Measurements from ENCODE around the gene TLR1.
"Not testable (repeated sequence)": the region's sequence is repeated elsewhere in the genome, so short reads cannot be mapped to it uniquely, and the experiment has no call there.

TLR1 gene

DNA sequence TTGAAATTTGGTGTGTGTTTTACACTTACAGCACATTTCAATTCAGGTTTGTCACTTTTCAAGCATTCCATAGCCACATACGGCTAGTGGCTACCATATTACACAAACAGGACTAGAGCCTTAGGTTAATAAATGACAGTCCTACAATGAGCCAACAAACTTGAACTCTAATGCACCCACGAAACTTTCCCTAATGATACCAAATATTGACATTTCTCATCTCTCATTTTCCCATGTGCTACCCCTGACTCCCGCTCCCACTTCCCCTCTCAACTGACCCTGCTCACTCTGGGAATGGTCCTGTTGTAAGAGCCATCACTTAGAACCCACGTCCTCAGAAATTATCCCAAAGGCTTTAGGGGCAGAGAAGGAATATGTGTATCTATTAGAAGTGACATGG is 16.9 kb downstream of the TLR1 start:
- H2AFZ ChIP-seq (ENCODE audit: low read length, unreplicated experiment): no peak overlapping the region
- no peak overlapping the region for H3K27ac ChIP-seq (ENCODE audit: low read depth, low read length)
- no peaks in the 10 kb centered on the region for H3K4me1 ChIP-seq (ENCODE audit: control insufficient read depth, insufficient read depth, low read length, unreplicated experiment)
- no peaks in the 10 kb centered on the region for H3K27me3 ChIP-seq (ENCODE audit: insufficient read depth, low read length)
- H3K36me3 ChIP-seq (ENCODE audit: insufficient read depth, low read length): no peaks in the 10 kb centered on the region
- no peaks in the 10 kb centered on the region for H3K79me2 ChIP-seq (ENCODE audit: control insufficient read depth, insufficient read depth, low read length, unreplicated experiment)
- H3K4me3 ChIP-seq (ENCODE audit: low read depth, low read length): no peak overlapping the region

DNA sequence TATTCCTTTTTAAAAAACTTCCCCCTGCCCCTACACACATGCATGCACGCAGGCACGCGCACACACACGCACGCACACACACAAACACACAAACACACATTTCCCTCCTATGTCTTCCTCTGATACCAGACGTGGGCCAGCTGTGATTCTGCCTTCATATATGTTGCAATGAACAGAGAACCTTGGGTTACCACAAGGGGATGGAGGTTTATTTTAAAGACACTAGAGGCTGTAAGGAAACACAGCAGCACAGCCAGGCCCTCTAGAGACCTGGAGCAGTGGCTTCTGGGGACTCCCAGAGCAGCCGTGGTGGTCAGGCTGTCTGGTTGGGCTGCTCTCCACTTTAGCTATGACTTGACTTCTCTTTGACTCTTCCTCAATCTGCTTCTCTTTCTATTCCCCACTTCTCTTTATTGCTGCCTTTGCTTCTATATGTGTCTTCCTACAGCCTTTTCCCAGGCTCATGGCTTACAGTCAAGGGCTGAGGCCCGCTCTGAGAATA is 18.6 kb downstream of the TLR1 start:
- Histone ChIP-seq H2AFZ (ENCODE audit: low read length, unreplicated experiment) (no peak overlapping the region), H3K27me3 (ENCODE audit: insufficient read depth, low read length) (no peaks in the 10 kb centered on the region), H3K79me2 (ENCODE audit: control insufficient read depth, insufficient read depth, low read length, unreplicated experiment) (no peaks in the 10 kb centered on the region), H3K4me1 (ENCODE audit: control insufficient read depth, insufficient read depth, low read length, unreplicated experiment) (no peaks in the 10 kb centered on the region), H3K36me3 (ENCODE audit: insufficient read depth, low read length) (no peaks in the 10 kb centered on the region), H3K4me3 (ENCODE audit: low read depth, low read length) (no peak overlapping the region), H3K27ac (ENCODE audit: low read depth, low read length) (no peak overlapping the region)

DNA sequence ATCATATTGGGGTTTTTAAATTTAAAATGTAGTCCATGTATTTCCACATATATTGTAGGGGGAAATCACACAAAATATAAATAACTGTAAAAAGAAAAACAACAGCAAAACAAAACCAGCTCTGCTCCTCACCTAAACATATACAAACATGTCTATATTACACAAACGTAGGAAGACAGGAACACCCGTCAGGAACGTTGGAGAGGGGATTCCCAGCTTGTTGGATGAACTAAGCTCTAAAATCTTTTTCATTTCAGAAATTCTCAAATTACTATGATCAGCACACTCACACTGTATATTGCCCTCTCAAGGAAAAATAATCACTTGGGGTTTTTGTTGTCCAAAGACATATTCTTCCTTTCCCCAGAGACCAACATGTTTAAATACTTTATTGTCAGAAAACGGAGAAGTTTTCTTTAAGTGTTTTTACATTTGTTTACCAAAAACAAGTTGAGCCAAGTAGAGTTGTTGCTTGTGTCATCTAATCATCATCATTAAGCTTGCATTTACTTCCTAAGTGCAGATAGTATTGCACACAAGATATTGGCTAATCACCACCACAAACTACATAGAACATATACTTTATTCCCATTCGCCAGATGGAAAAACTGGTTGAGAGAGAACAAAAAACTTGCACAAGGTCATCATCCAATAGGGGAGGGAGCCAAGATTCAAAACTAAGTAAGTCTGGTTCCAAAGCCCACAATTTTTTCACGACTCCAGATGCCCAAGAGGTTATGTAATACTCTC is 19.4 kb downstream of the TLR1 start:
- no peaks in the 10 kb centered on the region for H3K27me3 ChIP-seq (ENCODE audit: insufficient read depth, low read length)
- H3K4me1 ChIP-seq (ENCODE audit: control insufficient read depth, insufficient read depth, low read length, unreplicated experiment): no peaks in the 10 kb centered on the region
- H3K27ac ChIP-seq (ENCODE audit: low read depth, low read length): no peak overlapping the region
- no peaks in the 10 kb centered on the region for H3K36me3 ChIP-seq (ENCODE audit: insufficient read depth, low read length)
- no peak overlapping the region for H2AFZ ChIP-seq (ENCODE audit: low read length, unreplicated experiment)
- no peaks in the 10 kb centered on the region for H3K79me2 ChIP-seq (ENCODE audit: control insufficient read depth, insufficient read depth, low read length, unreplicated experiment)
- H3K4me3 ChIP-seq (ENCODE audit: low read depth, low read length): no peak overlapping the region

DNA sequence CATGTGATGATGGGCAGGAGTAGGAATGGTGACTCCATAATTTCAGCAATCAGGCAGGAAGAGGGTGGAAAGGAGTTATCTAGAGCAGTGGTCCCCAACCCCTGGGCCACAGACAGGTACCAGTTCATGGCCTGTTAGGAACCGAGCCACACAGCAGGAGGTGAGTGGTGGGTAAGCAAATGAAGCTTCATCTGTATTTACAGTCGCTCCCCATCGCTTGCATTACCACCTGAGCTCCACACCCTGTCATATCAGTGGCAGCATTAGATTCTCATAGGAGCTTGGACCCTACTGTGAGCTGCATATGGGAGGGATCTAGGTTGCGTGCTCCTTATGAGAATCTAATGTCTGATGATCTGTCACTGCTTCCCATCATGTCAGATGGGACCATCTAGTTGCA is 20.4 kb downstream of the TLR1 start:
- no peak overlapping the region for H3K4me3 ChIP-seq (ENCODE audit: low read depth, low read length)
- H3K79me2 ChIP-seq (ENCODE audit: control insufficient read depth, insufficient read depth, low read length, unreplicated experiment): no peaks in the 10 kb centered on the region
- no peaks in the 10 kb centered on the region for H3K27me3 ChIP-seq (ENCODE audit: insufficient read depth, low read length)
- no peak overlapping the region for H2AFZ ChIP-seq (ENCODE audit: low read length, unreplicated experiment)
- no peaks in the 10 kb centered on the region for H3K36me3 ChIP-seq (ENCODE audit: insufficient read depth, low read length)
- no peak overlapping the region for H3K27ac ChIP-seq (ENCODE audit: low read depth, low read length)
- H3K4me1 ChIP-seq (ENCODE audit: control insufficient read depth, insufficient read depth, low read length, unreplicated experiment): no peaks in the 10 kb centered on the region

DNA sequence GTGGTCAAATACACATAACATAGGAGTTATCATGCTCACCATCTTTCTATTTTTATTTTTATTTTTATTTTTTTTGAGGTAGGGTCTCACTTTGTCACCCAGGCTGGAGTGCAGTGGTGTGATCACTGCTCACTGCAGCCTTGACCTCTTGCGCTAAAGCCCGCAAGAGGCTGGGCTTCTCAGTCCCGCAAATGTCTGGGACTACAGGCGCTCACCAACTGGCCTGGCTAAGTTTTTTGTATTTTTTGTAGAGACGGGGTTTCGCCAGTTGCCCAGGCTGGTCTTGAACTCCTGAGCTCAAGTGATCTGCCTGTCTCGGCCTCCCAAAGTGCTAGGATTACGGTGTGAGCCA is 21.5 kb downstream of the TLR1 start:
- H2AFZ ChIP-seq (ENCODE audit: low read length, unreplicated experiment): no peak overlapping the region
- H3K36me3 ChIP-seq (ENCODE audit: insufficient read depth, low read length): no peaks in the 10 kb centered on the region
- no peak overlapping the region for H3K27ac ChIP-seq (ENCODE audit: low read depth, low read length)
- no peaks in the 10 kb centered on the region for H3K4me1 ChIP-seq (ENCODE audit: control insufficient read depth, insufficient read depth, low read length, unreplicated experiment)
- H3K79me2 ChIP-seq (ENCODE audit: control insufficient read depth, insufficient read depth, low read length, unreplicated experiment): no peaks in the 10 kb centered on the region
- no peaks in the 10 kb centered on the region for H3K27me3 ChIP-seq (ENCODE audit: insufficient read depth, low read length)
- H3K4me3 ChIP-seq (ENCODE audit: low read depth, low read length): no peak overlapping the region

DNA sequence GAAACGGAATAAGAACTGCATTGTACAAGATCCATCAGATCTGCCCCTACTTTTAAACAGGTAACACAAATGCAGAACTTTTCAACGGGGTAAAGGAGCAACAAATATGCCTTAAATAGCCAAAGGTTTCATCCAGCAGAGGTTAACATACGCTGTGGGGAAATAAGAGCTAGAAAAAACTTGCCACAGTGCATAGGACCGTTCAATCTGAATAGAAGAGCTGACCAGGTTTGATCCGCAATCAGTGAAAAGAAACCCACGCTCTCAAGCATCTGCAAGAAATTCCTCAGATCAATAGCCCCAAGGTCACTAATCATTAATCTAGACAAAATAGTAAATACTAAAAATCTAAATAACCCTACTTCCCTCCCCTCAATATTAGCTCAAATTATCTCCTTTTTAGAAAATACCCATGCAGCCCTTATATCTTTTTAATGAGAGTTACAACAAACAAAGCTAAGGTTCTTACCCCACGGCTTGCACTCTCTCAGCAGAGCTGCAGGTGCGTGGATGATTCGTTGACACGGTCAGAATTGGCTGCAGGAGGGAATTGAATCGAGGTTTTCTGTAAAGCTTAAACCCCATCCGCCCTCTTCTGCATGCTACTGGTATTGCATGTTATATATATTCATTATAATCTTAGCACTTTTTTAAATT is 22.0 kb downstream of the TLR1 start, which contains the start of gene TLR10:
TLR10 (minus strand) TSS at position 539 of the 657 bp plus-strand sequence. CDS start 7,400 bp downstream, outside the sequence.
- Histone ChIP-seq H3K4me1 (ENCODE audit: control insufficient read depth, insufficient read depth, low read length, unreplicated experiment) (no peaks in the 10 kb centered on the region), H2AFZ (ENCODE audit: low read length, unreplicated experiment) (no peak within 1 kb of the TSS)

DNA sequence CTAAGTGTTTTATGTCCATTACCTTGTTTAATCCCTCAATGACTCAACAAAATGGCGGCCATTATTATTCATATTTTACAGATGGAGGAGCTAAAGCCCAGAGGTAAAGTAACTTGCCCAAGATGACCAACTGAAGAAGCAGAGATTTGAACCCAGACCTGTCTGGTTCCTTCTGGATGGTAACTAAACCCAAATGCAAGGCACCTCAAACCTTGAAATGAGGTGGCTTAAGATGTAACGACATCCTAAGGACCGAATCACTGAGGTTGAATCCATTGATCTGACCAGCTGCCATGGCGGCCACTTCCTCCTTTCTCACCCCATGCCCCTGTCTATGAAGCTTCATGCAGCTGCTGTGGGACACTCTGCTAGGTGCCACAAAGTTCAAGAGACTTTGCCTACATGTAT is 22.7 kb downstream of the TLR1 start:
- no peaks in the 10 kb centered on the region for H3K79me2 ChIP-seq (ENCODE audit: control insufficient read depth, insufficient read depth, low read length, unreplicated experiment)
- H3K27me3 ChIP-seq (ENCODE audit: insufficient read depth, low read length): no peaks in the 10 kb centered on the region
- H2AFZ ChIP-seq (ENCODE audit: low read length, unreplicated experiment): no peak overlapping the region
- H3K4me1 ChIP-seq (ENCODE audit: control insufficient read depth, insufficient read depth, low read length, unreplicated experiment): no peaks in the 10 kb centered on the region
- H3K27ac ChIP-seq (ENCODE audit: low read depth, low read length): no peak overlapping the region
- H3K4me3 ChIP-seq (ENCODE audit: low read depth, low read length): no peak overlapping the region
- H3K36me3 ChIP-seq (ENCODE audit: insufficient read depth, low read length): no peaks in the 10 kb centered on the region

More for the DNA sequence above, 22.0 kb downstream of the TLR1 start, which contains the start of gene TLR10:
- no peaks in the 10 kb centered on the region for H3K27me3 ChIP-seq (ENCODE audit: insufficient read depth, low read length)
- H3K36me3 ChIP-seq (ENCODE audit: insufficient read depth, low read length): no peaks in the 10 kb centered on the region
- H3K4me3 ChIP-seq (ENCODE audit: low read depth, low read length): no peak within 1 kb of the TSS
- H3K79me2 ChIP-seq (ENCODE audit: control insufficient read depth, insufficient read depth, low read length, unreplicated experiment): no peaks in the 10 kb centered on the region
- H3K27ac ChIP-seq (ENCODE audit: low read depth, low read length): no peak within 1 kb of the TSS

DNA sequence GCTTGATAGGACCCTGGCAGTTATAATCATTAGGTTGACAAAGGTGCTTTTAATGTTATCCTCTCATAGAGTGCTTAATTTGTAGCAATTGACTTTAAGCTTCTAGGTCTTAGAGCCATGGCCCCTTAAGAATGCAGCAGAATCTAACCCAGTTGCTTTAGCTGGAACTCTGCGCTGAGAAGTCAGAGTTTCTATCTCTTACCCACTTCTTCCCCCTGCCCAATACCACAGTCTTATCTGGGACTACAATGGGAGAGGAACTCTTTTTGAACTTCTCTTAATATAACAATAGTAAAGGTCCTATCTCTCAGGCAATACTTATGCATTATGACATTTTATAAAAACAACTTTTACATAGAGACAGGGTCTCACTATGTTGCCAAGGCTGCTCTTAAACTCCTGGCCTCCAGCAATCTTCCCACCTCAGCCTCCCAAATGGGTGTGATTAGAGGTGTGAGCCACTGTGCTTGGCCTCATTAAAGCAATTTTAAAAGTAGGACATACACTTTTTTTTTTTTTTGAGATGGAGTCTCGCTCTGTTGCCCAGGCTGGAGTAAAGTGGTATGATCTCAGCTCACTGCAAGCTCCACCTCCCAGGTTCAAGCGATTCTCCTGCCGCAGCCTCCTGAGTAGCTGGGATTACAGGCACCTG is 23.6 kb downstream of the TLR1 start:
- H3K4me1 ChIP-seq (ENCODE audit: control insufficient read depth, insufficient read depth, low read length, unreplicated experiment): no peaks in the 10 kb centered on the region
- no peaks in the 10 kb centered on the region for H3K27me3 ChIP-seq (ENCODE audit: insufficient read depth, low read length)
- H3K79me2 ChIP-seq (ENCODE audit: control insufficient read depth, insufficient read depth, low read length, unreplicated experiment): no peaks in the 10 kb centered on the region
- H3K36me3 ChIP-seq (ENCODE audit: insufficient read depth, low read length): no peaks in the 10 kb centered on the region
- H2AFZ ChIP-seq (ENCODE audit: low read length, unreplicated experiment): no peak overlapping the region
- no peak overlapping the region for H3K4me3 ChIP-seq (ENCODE audit: low read depth, low read length)
- no peak overlapping the region for H3K27ac ChIP-seq (ENCODE audit: low read depth, low read length)

DNA sequence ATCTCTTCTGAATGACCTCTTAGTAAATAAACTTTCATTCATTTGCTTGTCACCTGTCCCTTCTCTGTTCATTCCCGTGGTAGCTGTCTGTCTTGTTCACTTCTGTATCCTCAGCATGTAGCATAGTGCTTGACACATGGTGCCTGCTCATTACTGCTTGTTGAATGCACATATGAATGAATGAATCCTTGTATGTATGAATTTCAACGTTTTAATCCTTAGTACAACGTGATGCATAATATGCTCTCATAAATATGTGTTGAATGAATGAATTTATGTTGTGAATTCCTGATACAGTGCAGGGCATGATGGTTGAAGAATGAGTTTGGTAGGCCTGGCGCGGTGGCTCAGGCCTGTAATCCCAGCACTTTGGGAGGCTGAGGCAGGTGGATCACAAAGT is 24.8 kb downstream of the TLR1 start:
- Histone ChIP-seq H2AFZ (ENCODE audit: low read length, unreplicated experiment) (no peak overlapping the region), H3K27ac (ENCODE audit: low read depth, low read length) (no peak overlapping the region), H3K79me2 (ENCODE audit: control insufficient read depth, insufficient read depth, low read length, unreplicated experiment) (no peaks in the 10 kb centered on the region), H3K4me1 (ENCODE audit: control insufficient read depth, insufficient read depth, low read length, unreplicated experiment) (no peaks in the 10 kb centered on the region), H3K36me3 (ENCODE audit: insufficient read depth, low read length) (no peaks in the 10 kb centered on the region), H3K27me3 (ENCODE audit: insufficient read depth, low read length) (no peaks in the 10 kb centered on the region), H3K4me3 (ENCODE audit: low read depth, low read length) (no peak overlapping the region)

DNA sequence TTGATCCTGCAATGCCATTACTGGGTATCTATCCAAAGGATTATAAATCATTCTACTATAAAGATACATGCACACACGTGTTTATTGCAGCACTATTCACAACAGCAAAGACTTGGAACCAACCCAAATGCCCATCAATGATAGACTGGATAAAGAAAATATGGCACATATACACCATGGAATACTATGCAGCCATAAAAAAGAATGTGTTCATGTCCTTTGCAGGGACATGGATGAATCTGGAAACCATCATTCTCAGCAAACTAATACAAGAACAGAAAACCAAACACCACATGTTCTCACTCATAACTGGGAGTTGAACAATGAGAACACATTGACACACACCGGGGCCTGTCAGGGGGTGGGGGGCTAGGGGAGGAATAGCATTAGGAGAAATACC is 26.7 kb downstream of the TLR1 start:
- not testable (repeated sequence) for H3K79me2 ChIP-seq (ENCODE audit: control insufficient read depth, insufficient read depth, low read length, unreplicated experiment); H2AFZ ChIP-seq (ENCODE audit: low read length, unreplicated experiment); H3K4me3 ChIP-seq (ENCODE audit: low read depth, low read length); H3K27me3 ChIP-seq (ENCODE audit: insufficient read depth, low read length); H3K4me1 ChIP-seq (ENCODE audit: control insufficient read depth, insufficient read depth, low read length, unreplicated experiment); H3K27ac ChIP-seq (ENCODE audit: low read depth, low read length); H3K36me3 ChIP-seq (ENCODE audit: insufficient read depth, low read length)
